ENCODE measurements around the gene CSF2.
A peak's percentile ranks its signal among the peaks of the same experiment; 100 is the strongest.

Gene CSF2

DNA sequence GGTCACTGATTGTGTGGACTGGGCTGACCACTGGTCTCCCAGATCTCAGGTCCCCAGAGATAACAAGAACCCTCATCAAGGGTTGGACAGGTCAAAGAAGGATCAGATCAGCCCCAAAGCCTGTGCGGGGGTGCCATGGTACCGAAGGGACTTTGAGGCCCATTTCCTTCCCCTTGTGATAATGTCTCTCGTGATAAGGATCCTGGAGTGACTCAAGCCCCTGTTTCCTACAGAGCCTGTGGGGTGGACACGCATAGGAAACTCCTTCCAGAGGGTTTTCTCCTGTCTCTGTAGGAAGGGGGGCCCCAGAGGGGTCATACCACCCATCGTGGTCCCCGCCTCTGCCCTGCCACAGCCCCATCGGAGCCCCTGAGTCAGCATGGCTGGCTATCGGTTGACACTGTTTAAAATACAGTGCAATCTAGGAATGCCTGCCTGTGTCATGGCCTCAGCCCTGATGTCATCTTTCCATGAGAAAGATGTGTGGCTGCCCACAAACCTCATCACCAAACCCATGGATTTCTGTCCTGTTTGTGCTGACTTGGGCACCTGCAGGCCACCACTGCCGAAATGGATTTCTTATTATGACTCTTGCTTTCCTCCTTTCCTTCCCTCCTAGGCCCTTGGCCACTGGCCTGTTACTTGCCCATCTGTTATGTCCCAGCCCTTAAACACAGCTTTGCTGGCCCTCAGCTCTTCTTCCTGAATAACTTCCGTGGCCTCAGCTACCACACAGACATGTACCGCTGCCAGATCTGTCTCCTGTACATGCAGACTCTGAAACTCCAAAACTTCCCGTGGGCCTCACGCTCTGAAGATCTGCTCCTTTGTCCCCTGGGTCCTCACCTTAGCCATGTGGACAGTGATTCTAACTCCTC is 2.9 kb upstream of the CSF2 start:
- H3K36me3 Mint-ChIP-seq, result peaks cover 8% of the 10 kb centered on the region
- ATAC-seq, result no peak
- no peaks in the 10 kb centered on the region for H3K9me3 Mint-ChIP-seq
- H3K27me3 Mint-ChIP-seq, result no peaks in the 10 kb centered on the region
- peak overlapping the region; percentile 33 for H3K27ac Mint-ChIP-seq
- H3K4me1 Mint-ChIP-seq, result peaks cover 72% of the 10 kb centered on the region
- H3K4me3 Mint-ChIP-seq, result no peak overlapping the region

- Mint-ChIP-seq H3K4me1 (peaks cover 67% of the 10 kb centered on the region), H3K27ac (peak overlapping the region; percentile 33), H3K27me3 (no peaks in the 10 kb centered on the region), H3K4me3 (no peak overlapping the region), H3K9me3 (no peaks in the 10 kb centered on the region), H3K36me3 (peaks cover 8% of the 10 kb centered on the region)
- ATAC-seq, result no peak
Observed at GRCh38 chr5:132071338-132071707, 2.3 kb upstream of the CSF2 start.

GRCh38 chr5:132072070-132072469 is 1.5 kb upstream of the CSF2 start:
- peak overlapping the region; percentile 33 for H3K27ac Mint-ChIP-seq
- no peaks in the 10 kb centered on the region for H3K9me3 Mint-ChIP-seq
- peaks cover 68% of the 10 kb centered on the region for H3K4me1 Mint-ChIP-seq
- peaks cover 14% of the 10 kb centered on the region for H3K36me3 Mint-ChIP-seq
- no peaks in the 10 kb centered on the region for H3K27me3 Mint-ChIP-seq
- ATAC-seq, result no peak
- H3K4me3 Mint-ChIP-seq, result no peak overlapping the region

DNA sequence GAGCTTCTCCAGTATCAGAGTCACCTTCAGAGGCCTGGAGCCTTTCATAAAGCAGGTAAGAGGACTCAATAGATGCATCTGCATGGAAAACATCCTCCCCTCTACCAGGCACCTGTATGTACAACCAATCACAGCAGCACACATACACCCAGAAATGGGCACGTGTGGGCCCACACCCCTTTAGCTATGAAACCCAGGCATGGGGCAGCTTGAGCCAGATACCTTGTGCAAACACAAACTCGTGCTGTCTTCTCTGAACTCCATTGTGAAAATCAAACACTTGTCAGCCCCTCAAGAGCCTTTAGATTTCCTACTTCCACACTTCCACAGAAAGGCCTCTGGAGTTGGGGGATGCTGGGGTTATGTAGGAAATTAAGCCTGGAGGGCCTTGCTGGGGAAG is 1.1 kb upstream of the CSF2 start:
- no peaks in the 10 kb centered on the region for H3K27me3 Mint-ChIP-seq
- ATAC-seq, result no peak
- H3K9me3 Mint-ChIP-seq, result no peaks in the 10 kb centered on the region
- H3K4me3 Mint-ChIP-seq, result no peak overlapping the region
- H3K27ac Mint-ChIP-seq, result peak overlapping the region; percentile 33
- peaks cover 64% of the 10 kb centered on the region for H3K4me1 Mint-ChIP-seq
- H3K36me3 Mint-ChIP-seq, result peaks cover 18% of the 10 kb centered on the region

- ATAC-seq, result peak; percentile 1
- Mint-ChIP-seq H3K36me3 (peaks cover 19% of the 10 kb centered on the region), H3K4me3 (peak overlapping the region; percentile 81), H3K27me3 (no peaks in the 10 kb centered on the region), H3K4me1 (peaks cover 58% of the 10 kb centered on the region), H3K27ac (peak overlapping the region; percentile 33), H3K9me3 (no peaks in the 10 kb centered on the region)
Observed at GRCh38 chr5:132074091-132074771, 642 bp downstream of the CSF2 start.

GRCh38 chr5:132074772-132075718 is 1.5 kb downstream of the CSF2 start:
- Mint-ChIP-seq H3K36me3 (peaks cover 19% of the 10 kb centered on the region), H3K9me3 (no peaks in the 10 kb centered on the region), H3K4me1 (peaks cover 55% of the 10 kb centered on the region), H3K27ac (peak overlapping the region; percentile 33), H3K27me3 (no peaks in the 10 kb centered on the region), H3K4me3 (peak overlapping the region; percentile 81)
- peak; percentile 54 for ATAC-seq

GRCh38 chr5:132075719-132076077 is 2.1 kb downstream of the CSF2 start:
- peaks cover 52% of the 10 kb centered on the region for H3K4me1 Mint-ChIP-seq
- H3K9me3 Mint-ChIP-seq, result no peaks in the 10 kb centered on the region
- ATAC-seq, result no peak
- H3K4me3 Mint-ChIP-seq, result peak overlapping the region; percentile 81
- H3K27ac Mint-ChIP-seq, result peak overlapping the region; percentile 33
- H3K36me3 Mint-ChIP-seq, result peaks cover 19% of the 10 kb centered on the region
- no peaks in the 10 kb centered on the region for H3K27me3 Mint-ChIP-seq

GRCh38 chr5:132076202-132076830 is 2.7 kb downstream of the CSF2 start:
- no peak for ATAC-seq
- H3K27me3 Mint-ChIP-seq, result no peaks in the 10 kb centered on the region
- H3K4me1 Mint-ChIP-seq, result peaks cover 46% of the 10 kb centered on the region
- no peak overlapping the region for H3K4me3 Mint-ChIP-seq
- peak overlapping the region; percentile 52 for H3K27ac Mint-ChIP-seq
- peaks cover 19% of the 10 kb centered on the region for H3K36me3 Mint-ChIP-seq
- no peaks in the 10 kb centered on the region for H3K9me3 Mint-ChIP-seq

DNA sequence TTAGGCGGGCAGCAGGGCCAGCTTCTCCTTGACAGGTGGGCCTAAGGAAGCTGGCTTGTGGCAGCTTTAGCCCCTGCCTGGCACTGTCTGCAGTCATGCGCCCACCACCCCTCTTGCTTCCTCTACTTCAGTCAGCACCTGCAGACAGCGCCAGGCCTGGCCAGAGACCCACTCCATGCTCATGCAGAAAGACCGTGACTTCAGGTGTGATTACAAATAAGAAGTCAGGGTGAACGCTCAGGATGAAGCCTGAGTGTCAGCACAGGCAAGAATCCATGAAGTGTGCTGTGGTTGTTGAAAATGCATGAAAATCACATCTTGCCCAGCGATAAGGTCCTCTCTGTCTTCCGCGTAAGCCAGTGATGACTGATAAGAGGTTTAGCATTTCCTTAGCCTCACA is 3.4 kb downstream of the CSF2 start:
- Mint-ChIP-seq H3K27ac (peak overlapping the region; percentile 52), H3K9me3 (no peaks in the 10 kb centered on the region), H3K4me1 (peaks cover 40% of the 10 kb centered on the region), H3K4me3 (peak overlapping the region; percentile 14), H3K36me3 (peaks cover 19% of the 10 kb centered on the region), H3K27me3 (no peaks in the 10 kb centered on the region)
- ATAC-seq, result no peak

GRCh38 chr5:132079081-132079480 is 5.5 kb downstream of the CSF2 start:
- no peak for ATAC-seq
- H3K4me1 Mint-ChIP-seq, result peaks cover 28% of the 10 kb centered on the region
- no peak overlapping the region for H3K4me3 Mint-ChIP-seq
- peak overlapping the region; percentile 52 for H3K27ac Mint-ChIP-seq
- H3K9me3 Mint-ChIP-seq, result no peaks in the 10 kb centered on the region
- peaks cover 19% of the 10 kb centered on the region for H3K36me3 Mint-ChIP-seq
- no peaks in the 10 kb centered on the region for H3K27me3 Mint-ChIP-seq

- Mint-ChIP-seq H3K27me3 (no peaks in the 10 kb centered on the region), H3K36me3 (peaks cover 18% of the 10 kb centered on the region), H3K4me1 (peaks cover 23% of the 10 kb centered on the region), H3K4me3 (no peak overlapping the region), H3K9me3 (no peaks in the 10 kb centered on the region), H3K27ac (no peak overlapping the region)
- no peak for ATAC-seq
Observed at GRCh38 chr5:132079619-132080018, 6.0 kb downstream of the CSF2 start.

GRCh38 chr5:132080595-132080994 is 7.0 kb downstream of the CSF2 start:
- Mint-ChIP-seq H3K27ac (no peak overlapping the region), H3K4me3 (no peak overlapping the region), H3K9me3 (no peaks in the 10 kb centered on the region), H3K4me1 (peaks cover 14% of the 10 kb centered on the region), H3K36me3 (peaks cover 11% of the 10 kb centered on the region), H3K27me3 (no peaks in the 10 kb centered on the region)
- ATAC-seq, result no peak

DNA sequence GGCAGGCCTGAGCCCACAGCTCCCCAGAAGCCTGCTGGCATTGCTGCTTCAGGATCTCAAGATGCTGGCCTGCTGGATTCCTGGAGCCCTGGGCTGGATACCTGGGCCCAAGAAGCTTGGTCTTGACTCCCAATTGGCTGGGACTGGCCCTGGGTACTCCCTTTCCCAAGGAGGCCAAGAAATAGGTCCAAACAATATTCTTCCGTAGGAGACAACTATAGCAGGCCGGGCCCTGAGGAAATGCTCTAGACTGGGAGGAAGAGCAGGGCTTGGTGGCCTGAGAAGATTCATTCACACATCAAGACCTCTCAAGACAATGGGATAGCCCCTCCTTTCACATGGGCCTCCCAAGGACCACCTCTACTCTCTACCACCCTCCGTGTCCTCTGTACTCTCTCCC is 7.9 kb downstream of the CSF2 start:
- no peak for ATAC-seq
- Mint-ChIP-seq H3K4me3 (no peak overlapping the region), H3K4me1 (peaks cover 14% of the 10 kb centered on the region), H3K36me3 (peaks cover 11% of the 10 kb centered on the region), H3K27ac (no peak overlapping the region), H3K27me3 (no peaks in the 10 kb centered on the region), H3K9me3 (no peaks in the 10 kb centered on the region)

DNA sequence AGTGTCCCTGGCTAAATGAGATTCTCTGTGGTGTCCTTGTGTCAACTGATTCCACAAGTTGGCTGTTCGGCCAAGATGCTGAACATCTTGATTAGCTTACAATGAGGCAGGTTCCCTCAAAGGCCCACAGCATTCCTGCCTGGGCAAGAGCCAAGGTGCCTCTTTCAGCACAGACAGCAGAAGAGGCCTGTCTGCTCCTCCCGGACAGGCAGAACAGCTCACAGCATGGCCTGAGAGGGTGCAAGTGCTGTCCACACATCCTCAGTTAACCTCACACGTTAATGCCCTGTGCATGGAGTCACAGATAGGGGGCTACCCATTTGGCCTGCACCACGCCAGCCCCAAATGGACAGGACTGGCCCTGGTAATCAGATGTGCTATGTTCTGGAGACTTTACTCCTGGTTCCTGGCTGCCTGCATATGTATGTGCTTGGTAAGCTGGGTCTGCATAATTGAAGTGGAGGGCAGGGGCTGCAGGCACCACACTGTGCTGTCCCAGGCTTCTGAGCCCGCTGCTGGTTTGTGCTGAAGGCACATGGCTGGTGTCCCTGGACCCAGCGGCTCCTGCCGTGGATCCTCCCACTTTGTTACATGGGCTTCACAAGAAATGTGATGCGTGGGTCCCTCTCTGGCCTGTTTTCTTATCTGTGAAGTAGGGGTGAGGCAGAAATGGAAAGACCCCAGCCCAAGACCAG is 8.9 kb downstream of the CSF2 start:
- Mint-ChIP-seq H3K27ac (peak overlapping the region; percentile 26), H3K9me3 (no peaks in the 10 kb centered on the region), H3K4me1 (peaks cover 15% of the 10 kb centered on the region), H3K27me3 (no peaks in the 10 kb centered on the region), H3K36me3 (peaks cover under 1% of the 10 kb centered on the region), H3K4me3 (no peak overlapping the region)
- no peak for ATAC-seq
